Ecto neural progenitor cell (in vitro differentiated cells): ENCODE measurements around the gene RAB39A.
"Not testable (repeated sequence)": the region's sequence is repeated elsewhere in the genome, so short reads cannot be mapped to it uniquely, and the experiment has no call there.

Experiments
- DNase-seq: peaks from one replicate; pipeline ENCODE4 v3.0.0-alpha.2; 2018; ENCODE audit warnings: low spot score

RAB39A gene

GRCh38 chr11:107928046-107928766, at the start of gene RAB39A:
TSS of gene RAB39A (plus strand) at chr11:107928448. CDS start at chr11:107928569, 121 bp downstream.
- peak; percentile 97 for DNase-seq

- not testable (repeated sequence) for DNase-seq
Observed at GRCh38 chr11:107881471-107881870, 46.8 kb upstream of the RAB39A start.

GRCh38 chr11:107882095-107882820, 46.0 kb upstream of the RAB39A start:
- no peak for DNase-seq

- no peak for DNase-seq
Observed at GRCh38 chr11:107898270-107898669, 30.0 kb upstream of the RAB39A start.

GRCh38 chr11:107908211-107908610, 20.0 kb upstream of the RAB39A start:
- DNase-seq, result no peak

GRCh38 chr11:107912415-107912814, 15.8 kb upstream of the RAB39A start:
- not testable (repeated sequence) for DNase-seq

GRCh38 chr11:107915229-107915628, 13.0 kb upstream of the RAB39A start:
- no peak for DNase-seq

GRCh38 chr11:107916671-107917241, 11.5 kb upstream of the RAB39A start:
- peak; percentile 73 for DNase-seq

GRCh38 chr11:107921997-107922396, 6.3 kb upstream of the RAB39A start:
- DNase-seq, result no peak

- DNase-seq, result not testable (repeated sequence)
Observed at GRCh38 chr11:107923519-107923918, 4.7 kb upstream of the RAB39A start.

- no peak for DNase-seq
Observed at GRCh38 chr11:107924306-107924705, 3.9 kb upstream of the RAB39A start.

GRCh38 chr11:107927559-107927958, 689 bp upstream of the RAB39A start:
- DNase-seq, result no peak

GRCh38 chr11:107928767-107929507, 689 bp downstream of the RAB39A start:
- DNase-seq, result peak; percentile 68

- no peak for DNase-seq
Observed at GRCh38 chr11:107929611-107930200, 1.5 kb downstream of the RAB39A start.

GRCh38 chr11:107931206-107931605, 3.0 kb downstream of the RAB39A start:
- DNase-seq, result no peak

GRCh38 chr11:107947904-107948303, 19.7 kb downstream of the RAB39A start:
- DNase-seq, result no peak

- not testable (repeated sequence) for DNase-seq
Observed at GRCh38 chr11:107948328-107948727, 20.1 kb downstream of the RAB39A start.

GRCh38 chr11:107951155-107951554, 22.9 kb downstream of the RAB39A start:
- no peak for DNase-seq

- no peak for DNase-seq
Observed at GRCh38 chr11:107953446-107953845, 25.2 kb downstream of the RAB39A start.

- no peak for DNase-seq
Observed at GRCh38 chr11:107956543-107956942, 28.3 kb downstream of the RAB39A start.

GRCh38 chr11:107957109-107957588, 28.9 kb downstream of the RAB39A start:
- DNase-seq, result no peak

- no peak for DNase-seq
Observed at GRCh38 chr11:107961480-107961879, 33.2 kb downstream of the RAB39A start.
